Measurements from ENCODE around the gene OR10A2.

Gene OR10A2

GRCh38 chr11:6862961-6863360, at the start of gene OR10A2:
TSS of gene OR10A2 (plus strand) at chr11:6863057. CDS start at chr11:6869755, 6,698 bp downstream.
- no peak for DNase-seq (ENCODE audit: extremely low read depth, insufficient read length)
- Histone ChIP-seq H3K4me3 (replicated peaks; ENCODE audit: low read depth, low read length) (no peak within 1 kb of the TSS), H3K27me3 (replicated peaks; ENCODE audit: control insufficient read depth, insufficient read depth, low read length) (no peaks in the 10 kb centered on the region), H3K36me3 (ENCODE audit: control insufficient read depth, insufficient read depth, low read length) (no peaks in the 10 kb centered on the region)
- TF ChIP-seq CTCF (IDR thresholded peaks at IDR 0.05; ENCODE audit: insufficient read depth, low read length, poor library complexity, severe bottlenecking) = no peak

- no peaks in the 10 kb centered on the region for H3K36me3 ChIP-seq (ENCODE audit: control insufficient read depth, insufficient read depth, low read length)
- no peak for TF ChIP-seq CTCF (IDR thresholded peaks at IDR 0.05; ENCODE audit: insufficient read depth, low read length, poor library complexity, severe bottlenecking)
- no peaks in the 10 kb centered on the region for H3K27me3 ChIP-seq (replicated peaks; ENCODE audit: control insufficient read depth, insufficient read depth, low read length)
- H3K4me3 ChIP-seq (replicated peaks; ENCODE audit: low read depth, low read length) = no peak overlapping the region
- no peak for DNase-seq (ENCODE audit: extremely low read depth, insufficient read length)
These were observed 49.2 kb upstream of the OR10A2 start for GRCh38 chr11:6813656-6814055.

- no peak for TF ChIP-seq CTCF (IDR thresholded peaks at IDR 0.05; ENCODE audit: insufficient read depth, low read length, poor library complexity, severe bottlenecking)
- no peaks in the 10 kb centered on the region for H3K27me3 ChIP-seq (replicated peaks; ENCODE audit: control insufficient read depth, insufficient read depth, low read length)
- H3K36me3 ChIP-seq (ENCODE audit: control insufficient read depth, insufficient read depth, low read length) = no peaks in the 10 kb centered on the region
- DNase-seq (ENCODE audit: extremely low read depth, insufficient read length) = no peak
- no peak overlapping the region for H3K4me3 ChIP-seq (replicated peaks; ENCODE audit: low read depth, low read length)
These were observed 45.2 kb upstream of the OR10A2 start for GRCh38 chr11:6817694-6818093.

GRCh38 chr11:6818967-6819366, 43.9 kb upstream of the OR10A2 start:
- H3K4me3 ChIP-seq (replicated peaks; ENCODE audit: low read depth, low read length) = no peak overlapping the region
- TF ChIP-seq CTCF (IDR thresholded peaks at IDR 0.05; ENCODE audit: insufficient read depth, low read length, poor library complexity, severe bottlenecking) = no peak
- H3K36me3 ChIP-seq (ENCODE audit: control insufficient read depth, insufficient read depth, low read length) = no peaks in the 10 kb centered on the region
- DNase-seq (ENCODE audit: extremely low read depth, insufficient read length) = no peak
- no peaks in the 10 kb centered on the region for H3K27me3 ChIP-seq (replicated peaks; ENCODE audit: control insufficient read depth, insufficient read depth, low read length)

GRCh38 chr11:6824136-6824823, 38.6 kb upstream of the OR10A2 start:
- no peaks in the 10 kb centered on the region for H3K36me3 ChIP-seq (ENCODE audit: control insufficient read depth, insufficient read depth, low read length)
- TF ChIP-seq CTCF (IDR thresholded peaks at IDR 0.05; ENCODE audit: insufficient read depth, low read length, poor library complexity, severe bottlenecking) = no peak
- no peak overlapping the region for H3K4me3 ChIP-seq (replicated peaks; ENCODE audit: low read depth, low read length)
- no peak for DNase-seq (ENCODE audit: extremely low read depth, insufficient read length)
- no peaks in the 10 kb centered on the region for H3K27me3 ChIP-seq (replicated peaks; ENCODE audit: control insufficient read depth, insufficient read depth, low read length)

Measured in GM06990 (cell line).